NCI-H524 (cell line): ENCODE data around the gene INCA1.
A peak's percentile ranks its signal among the peaks of the same experiment; 100 is the strongest.

Experiments
- DNase-seq, 2 experiments: peaks; one replicate each; lab custom pipeline; 2025; lab: John Stamatoyannopoulos, UW

INCA1 gene

DNA sequence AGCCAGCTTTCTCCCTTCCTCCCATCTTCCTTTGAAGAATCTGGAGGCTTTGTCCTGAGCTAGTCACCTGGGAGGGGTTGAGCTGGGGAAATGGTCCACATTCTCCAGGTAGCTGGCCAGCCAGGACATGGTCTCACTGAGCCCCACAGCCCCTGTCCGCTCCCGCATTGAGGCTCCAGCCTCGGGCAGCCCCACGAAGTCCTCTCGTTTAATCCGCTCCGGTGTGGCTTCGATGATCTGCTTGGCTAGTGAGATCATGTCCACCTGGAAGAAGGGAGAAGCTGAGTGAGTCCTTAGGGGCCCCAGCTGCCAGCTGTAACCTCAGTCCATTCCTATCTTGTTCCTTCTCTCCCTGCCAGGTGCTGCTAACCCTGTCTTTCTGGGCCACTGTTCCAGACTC lies 27.0 kb downstream of the INCA1 start:
- DNase-seq = no peak

DNA sequence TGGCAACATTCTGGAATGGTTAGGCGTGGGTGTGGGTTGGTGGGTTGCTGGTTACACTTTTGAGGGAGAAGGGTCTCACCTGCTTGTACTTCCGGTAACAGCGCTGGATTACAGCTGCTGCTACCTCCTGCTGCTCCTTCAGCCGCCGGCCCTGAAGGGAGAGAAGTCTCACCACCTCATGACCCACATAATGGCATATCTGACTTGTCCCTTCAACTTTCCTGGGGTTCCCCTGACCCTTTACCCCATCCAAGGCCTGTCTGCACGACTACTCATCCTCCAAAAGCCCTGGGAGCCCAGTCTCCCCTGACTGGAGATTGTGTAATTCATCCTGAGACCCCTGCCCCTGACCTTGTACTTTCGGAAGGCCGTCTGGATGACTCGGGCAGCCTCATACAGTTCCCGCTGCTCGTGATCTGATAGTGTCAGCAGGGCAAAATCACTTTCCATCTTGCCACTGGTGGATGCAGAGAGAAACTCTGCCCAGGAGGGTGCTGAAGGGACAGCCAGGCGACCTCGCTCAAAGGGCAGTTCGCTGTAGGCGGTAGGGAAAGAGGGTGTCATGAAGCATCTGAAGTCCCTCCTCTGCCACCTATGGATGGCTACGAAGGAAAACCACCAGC lies 27.7 kb downstream of the INCA1 start:
- DNase-seq = no peak

DNA sequence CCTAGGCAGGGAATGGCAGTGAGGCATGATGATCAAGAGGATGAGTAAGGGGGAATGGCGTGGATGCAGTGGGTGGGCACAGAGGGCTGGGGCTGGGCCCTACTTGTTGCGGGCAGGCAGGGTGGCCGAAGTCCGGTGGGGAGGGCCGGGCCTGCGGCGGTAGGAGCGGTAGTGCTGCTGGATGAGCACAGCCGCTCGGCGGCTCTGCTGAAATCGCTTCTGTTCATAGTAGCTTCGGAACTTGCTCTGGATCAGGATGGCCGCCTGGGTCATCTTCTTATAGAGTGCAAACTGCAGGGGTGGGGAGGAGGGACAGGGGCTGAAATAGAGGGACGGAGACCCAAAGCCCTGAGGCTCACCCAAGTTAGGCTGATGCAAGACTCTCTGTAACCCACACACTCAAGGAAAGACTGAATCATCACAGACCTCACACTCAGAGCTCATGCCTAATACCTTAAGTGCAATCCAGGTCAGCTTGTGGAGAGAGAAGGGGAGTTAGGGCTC lies 28.2 kb downstream of the INCA1 start:
- no peak for DNase-seq

DNA sequence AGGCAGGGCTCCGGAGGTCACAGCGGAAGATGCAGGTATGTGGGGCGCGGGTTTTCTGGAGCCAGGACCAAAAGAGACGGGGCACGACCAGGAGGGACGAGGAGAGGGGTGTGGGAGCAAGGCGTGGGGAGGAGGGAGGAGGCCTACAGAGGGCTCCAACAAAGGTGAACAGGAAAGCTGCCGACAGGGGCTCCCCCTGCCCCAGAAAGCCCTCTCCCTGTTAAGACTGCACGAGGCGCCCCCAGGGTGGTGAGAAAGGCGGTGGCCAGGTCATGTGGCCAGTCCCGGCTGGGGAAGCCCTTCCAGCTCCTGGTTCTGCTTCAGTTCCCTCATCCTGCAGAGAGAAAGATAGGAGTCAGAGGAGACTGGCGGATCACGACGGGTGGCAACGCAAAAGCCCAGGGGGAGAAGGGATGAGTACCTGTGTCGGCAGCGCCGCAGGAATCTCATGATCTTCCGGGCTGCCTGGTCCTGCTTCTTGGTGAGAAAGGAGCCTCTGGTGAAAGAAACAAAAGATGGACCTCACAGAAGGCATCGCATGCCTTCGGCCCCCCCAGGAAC lies 28.8 kb downstream of the INCA1 start:
- no peak for DNase-seq

DNA sequence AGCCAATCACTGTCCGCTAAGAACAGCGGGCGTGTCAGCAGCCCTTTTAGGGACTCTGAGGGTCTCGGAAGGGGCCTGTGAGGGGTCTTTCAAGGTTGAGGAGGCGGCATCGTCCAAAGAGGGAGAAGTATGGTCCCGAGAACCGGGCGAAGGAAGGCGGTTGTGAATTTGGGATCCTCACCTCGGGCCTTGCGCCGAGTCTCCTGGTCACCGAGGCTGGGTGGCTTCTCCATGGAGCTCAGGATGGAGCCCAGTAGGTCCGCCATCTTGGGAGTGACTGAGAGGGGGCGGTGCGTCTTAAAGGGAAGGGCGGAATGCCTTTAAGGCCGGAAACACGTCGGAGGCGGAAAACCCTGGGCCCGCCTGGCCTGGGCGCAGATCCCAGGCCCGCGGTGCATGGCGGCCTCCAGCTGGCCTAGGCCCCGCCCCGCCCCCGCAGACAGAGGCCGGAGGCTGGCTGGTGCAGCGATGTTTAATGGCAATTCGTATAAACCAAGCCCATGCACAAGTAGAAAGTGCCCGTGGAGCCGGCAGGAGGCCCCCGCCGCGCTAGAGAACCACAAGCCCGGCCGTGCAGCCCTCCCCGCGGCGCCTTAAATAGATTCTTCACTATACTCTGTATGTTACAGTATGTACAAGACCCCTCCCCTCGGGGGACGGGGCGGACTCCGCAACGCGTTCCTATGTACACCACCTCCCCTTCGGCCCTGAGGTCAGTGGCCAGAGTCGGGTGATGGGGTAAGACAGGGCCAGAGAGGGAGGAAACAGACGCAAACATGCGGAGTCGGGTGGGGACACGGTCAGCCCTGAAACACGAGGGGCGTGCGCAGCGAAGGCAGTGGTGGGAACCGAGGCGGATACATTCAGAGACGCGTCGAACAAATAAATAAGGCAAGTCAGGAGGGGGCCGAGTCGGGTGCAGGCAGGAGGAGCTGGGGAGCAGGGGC lies 29.5 kb downstream of the INCA1 start, which contains the start of gene SPAG7:
Gene SPAG7 (minus strand): TSS at position 279 of the 947 bp plus-strand sequence. CDS start 13 bp downstream, at position 266.
- DNase-seq = peak; percentile 90 to 91

DNA sequence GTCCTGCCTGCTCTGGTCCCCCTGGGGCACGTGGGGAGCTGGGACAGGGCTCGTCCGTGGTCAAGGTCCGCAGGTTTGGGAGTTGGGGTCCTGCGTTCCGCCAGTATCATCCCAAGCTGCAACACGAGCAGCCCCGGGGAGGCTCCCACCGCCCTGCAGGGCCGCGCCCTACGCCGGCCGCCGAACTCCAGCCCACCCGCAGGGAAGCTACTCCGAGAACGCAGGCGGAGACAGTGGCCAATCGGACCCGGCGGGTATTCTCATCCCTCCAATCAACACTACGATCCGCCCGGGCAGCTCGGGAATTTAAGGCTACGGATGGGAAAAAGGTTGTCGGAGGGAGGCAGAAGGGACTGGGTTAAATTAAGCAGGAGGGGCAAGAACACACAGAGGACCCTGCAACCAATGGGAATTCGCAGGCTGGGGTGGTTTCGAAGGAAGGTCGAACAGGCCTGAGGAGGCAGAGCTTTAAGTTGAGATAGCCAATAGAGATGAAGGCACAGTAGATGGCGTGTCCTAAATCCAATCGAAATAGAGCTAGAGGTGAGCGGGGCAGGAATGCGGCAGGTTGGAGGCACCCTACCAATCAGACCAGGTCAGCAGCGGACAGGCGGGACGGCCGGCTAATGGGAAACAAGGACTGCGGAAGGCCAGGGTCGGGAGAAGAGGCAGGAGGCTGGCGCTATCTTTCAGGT lies 30.3 kb downstream of the INCA1 start:
- DNase-seq = peak; percentile 96 to 99

DNA sequence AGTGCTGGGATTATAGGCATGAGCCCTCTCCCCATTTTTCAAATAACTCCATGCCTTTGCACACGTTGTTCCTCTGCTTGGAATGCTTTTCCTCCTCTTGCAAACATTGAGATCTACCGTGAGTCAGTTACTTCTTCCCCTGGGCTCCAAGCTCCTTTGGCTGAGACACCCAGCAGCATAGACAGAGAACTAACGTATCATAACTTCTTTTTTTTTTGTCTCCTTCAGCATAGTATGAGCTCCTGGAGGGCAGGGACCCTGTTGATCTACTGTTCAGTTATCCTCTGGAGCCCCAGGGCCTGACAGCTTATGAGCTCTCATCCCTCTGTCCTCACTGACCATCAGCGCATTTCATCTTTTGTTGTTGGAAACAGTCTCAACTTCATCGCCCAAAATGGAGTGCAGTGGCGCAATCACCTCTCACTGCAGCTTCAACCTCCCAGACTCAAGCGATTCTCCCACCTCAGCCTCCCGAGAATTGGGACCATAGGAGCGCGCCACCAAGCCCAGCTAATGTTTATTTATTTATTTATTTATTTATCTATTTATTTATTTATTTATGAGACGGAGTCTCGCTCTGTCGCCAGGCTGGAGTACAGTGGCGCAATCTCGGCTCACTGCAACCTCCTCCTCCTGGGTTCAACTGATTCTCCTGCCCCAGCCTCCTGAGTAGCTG lies 31.9 kb downstream of the INCA1 start:
- DNase-seq = no peak

DNA sequence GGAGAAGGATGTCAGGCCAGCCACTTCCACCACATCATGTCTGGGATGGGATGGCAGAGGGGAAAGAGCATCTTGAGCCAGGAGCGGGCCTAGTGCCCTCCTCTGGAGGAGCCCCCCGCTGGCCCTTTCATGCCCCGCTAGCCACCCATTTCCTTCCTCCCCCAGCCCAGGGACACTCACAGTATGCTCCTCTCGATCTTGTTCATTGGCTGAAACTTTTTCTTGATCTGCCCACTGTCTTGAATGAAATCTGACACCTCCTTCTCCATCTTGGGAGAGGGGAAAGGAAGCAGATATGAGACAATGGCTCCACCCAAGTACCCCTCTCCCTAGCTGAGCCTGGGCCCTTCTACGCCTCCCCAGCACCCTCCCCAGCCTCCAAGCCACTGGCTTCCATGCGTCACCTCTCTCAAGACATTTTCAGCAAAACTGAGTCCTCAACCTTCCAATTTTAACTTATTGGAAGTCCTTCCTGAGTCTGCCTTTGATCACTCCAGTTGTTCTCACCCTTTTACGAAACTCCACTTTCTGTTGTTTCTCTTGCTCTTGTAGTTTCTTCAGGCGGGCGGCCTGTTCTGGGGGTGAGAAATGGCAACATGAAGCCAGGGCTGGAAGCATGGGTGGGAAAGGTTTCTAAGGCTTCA lies 36.9 kb downstream of the INCA1 start:
- no peak for DNase-seq

DNA sequence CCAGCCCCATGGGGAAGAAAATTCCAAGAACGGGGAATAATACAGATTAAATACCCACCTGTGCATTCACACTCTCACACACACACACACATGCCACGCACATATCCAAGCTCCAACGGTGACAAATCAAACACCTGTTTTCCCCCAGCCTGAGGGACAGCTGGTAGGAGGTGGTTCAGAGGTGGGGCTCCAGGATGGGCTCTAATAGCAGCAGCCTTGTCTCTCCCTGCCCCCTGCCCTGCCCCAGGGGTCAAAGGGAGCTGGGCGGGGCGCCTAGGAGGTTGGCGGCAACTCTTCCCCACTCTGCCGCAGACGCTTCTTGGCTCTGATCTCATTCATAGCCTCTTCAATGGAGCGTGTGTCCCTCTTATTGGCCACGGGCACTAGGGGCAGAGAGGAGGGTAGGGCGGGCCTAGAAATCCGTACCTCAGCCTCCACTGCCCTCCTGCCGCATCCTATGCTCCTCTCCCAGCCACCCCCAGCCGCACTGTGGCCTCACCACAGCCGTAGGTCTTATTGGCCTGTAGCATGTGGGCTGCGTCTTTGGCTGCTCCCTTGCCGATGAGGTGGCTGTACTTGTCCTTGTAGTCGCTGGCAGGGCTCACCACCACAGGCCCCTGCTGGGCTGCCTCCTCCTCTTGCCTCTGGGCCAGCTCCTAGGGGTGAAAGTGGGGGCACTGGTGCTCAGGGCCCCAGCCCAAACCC lies 37.9 kb downstream of the INCA1 start:
- no peak for DNase-seq

DNA sequence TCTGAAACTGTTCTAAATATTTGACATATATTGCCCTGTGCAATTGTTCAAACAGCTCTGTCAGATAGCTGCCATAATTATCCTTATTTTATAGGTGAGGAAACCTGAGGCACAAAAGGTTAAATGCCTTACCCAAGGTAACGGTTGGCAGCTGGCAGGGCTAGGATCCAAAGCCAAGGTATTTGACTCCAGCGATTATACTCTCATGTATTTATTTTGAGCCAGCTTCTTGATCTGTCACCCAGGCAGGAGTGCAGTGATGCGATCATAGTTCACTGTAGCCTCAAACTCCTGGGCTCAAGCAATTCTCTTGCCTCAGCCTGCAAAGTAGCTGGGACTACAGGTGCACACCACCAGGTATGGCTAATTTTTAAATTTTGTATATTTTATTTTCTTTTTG lies 39.2 kb downstream of the INCA1 start:
- no peak for DNase-seq

DNA sequence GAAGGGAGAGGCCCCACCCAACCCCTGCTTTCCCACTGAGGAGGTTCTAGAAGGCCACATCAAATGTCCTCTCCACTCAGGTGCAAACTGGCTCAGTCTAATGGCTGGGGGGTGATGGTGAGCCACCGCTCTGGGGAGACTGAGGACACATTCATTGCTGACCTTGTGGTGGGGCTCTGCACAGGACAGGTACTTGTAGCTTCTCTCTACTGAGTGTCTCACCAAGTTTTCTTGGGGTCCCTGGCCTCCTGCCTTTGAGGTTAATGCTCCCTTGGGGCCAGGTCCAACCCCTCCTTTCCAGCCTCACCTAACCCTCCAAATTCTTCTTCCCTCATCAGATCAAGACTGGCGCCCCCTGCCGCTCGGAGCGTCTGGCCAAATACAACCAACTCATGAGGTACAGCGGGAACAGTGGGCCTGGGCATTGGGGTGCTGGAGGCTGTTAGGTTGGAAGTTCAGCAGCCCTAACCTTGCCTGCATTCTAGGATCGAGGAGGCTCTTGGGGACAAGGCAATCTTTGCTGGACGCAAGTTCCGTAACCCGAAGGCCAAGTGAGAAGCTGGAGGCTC lies 40.7 kb downstream of the INCA1 start:
- no peak for DNase-seq

DNA sequence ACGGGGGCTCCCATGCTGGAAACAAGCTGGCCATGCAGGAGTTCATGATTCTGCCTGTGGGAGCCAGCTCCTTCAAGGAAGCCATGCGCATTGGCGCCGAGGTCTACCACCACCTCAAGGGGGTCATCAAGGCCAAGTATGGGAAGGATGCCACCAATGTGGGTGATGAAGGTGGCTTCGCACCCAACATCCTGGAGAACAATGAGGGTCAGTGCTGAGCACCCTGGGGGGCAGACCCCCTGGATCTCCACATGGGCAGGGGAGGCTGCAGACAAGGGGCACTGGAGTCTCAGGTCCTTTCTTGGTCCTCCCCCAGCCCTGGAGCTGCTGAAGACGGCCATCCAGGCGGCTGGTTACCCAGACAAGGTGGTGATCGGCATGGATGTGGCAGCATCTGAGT lies 42.2 kb downstream of the INCA1 start:
- no peak for DNase-seq

DNA sequence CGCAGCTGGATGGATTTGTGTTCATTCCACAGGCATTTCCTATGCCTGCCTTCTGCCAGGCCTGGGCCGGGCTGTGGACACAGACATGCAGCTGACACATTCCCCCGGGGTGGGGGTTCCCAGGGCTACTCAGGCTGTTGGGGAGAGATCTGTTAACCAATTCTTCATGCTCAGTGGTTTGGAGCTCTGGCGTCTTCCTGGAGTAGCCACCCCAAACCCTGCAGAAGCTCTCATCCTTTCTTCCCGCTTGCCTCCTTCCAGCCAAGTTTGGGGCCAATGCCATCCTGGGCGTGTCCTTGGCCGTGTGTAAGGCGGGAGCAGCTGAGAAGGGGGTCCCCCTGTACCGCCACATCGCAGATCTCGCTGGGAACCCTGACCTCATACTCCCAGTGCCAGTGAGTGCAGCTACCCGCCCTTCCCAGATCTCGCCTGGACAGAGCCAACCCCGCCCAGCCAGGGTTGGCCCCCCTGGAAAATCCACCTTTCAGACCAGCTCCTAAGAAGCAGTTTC lies 43.8 kb downstream of the INCA1 start:
- DNase-seq = no peak

DNA sequence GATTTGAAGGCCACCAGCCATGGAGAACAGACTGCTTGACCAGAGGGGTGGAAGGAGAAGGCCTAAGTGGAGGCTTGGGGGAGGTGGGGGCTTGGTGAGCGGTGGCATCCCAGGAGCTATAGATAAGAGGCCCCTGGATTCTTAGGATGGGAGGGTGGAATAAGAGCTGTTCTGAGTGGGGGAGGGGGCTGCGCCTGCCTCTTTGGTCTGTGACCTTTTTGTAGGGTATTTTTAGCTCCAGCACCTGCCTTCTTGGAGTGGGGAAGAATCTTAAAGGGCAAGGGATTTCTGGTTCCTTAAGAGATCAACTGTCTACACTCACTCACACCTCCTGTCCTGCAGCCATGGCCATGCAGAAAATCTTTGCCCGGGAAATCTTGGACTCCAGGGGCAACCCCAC lies 45.8 kb downstream of the INCA1 start:
- DNase-seq = no peak

DNA sequence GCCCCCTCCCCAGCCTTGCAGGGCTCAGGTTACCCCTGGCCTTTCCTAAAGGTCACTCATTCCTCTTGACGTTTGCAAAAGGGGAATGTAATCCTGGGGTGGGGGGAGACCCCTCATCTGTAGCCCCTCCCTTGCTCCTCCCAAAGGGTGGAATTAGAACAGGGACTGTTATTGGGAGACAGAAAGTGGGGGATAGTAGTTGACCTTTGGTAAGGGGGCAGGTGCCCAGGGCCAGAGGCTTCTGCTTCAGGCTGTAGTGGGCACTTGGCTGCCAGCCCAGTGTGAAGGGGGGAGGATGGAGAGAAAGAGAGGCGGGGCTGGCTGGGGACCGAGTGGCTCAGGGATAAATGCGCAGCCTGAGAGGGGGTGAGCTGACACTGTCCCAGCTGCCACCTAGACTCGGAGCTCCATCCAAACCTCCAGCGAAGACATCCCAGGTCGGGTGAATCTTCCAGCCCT lies 46.5 kb downstream of the INCA1 start, which contains the start of gene ENO3:
Gene ENO3 (plus strand): TSS at position 374 of the 459 bp plus-strand sequence. CDS start 711 bp downstream, outside the sequence.
- peak; percentile 61 to 80 for DNase-seq

DNA sequence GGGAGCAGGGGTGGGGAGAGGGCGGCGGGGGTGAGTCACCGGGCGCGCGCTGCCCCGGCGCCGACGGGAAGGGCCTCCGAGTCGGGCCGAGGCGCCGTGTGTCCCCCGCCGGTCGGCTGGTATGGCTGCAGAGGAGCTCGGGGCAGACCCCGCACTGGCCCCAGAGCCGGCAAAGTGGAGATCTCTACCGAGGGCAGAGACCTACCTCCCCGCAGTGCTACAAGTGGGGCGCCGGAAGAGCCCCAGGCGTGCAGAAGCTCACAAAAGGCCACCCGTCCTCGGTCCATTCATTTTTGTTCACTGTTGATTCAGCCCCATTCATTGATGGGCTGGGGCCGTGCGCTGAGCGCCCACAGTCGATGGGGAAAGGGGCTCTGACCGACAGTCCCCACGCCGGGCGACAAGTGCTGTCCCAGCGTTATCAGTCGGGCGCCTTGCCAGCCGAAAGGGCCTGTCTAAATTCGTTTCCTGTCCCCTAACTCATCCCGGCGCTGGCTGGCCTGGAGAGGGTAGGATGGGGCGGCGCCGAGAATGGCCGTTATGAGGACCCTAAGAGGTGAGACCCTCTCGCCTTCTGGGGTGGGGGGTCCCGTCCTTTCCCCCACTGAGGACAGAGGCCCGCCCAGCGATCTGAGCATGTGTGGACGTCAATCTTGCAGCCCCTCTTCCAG lies 47.1 kb downstream of the INCA1 start:
- peak in 1 of 2 experiments; percentile 36 for DNase-seq

DNA sequence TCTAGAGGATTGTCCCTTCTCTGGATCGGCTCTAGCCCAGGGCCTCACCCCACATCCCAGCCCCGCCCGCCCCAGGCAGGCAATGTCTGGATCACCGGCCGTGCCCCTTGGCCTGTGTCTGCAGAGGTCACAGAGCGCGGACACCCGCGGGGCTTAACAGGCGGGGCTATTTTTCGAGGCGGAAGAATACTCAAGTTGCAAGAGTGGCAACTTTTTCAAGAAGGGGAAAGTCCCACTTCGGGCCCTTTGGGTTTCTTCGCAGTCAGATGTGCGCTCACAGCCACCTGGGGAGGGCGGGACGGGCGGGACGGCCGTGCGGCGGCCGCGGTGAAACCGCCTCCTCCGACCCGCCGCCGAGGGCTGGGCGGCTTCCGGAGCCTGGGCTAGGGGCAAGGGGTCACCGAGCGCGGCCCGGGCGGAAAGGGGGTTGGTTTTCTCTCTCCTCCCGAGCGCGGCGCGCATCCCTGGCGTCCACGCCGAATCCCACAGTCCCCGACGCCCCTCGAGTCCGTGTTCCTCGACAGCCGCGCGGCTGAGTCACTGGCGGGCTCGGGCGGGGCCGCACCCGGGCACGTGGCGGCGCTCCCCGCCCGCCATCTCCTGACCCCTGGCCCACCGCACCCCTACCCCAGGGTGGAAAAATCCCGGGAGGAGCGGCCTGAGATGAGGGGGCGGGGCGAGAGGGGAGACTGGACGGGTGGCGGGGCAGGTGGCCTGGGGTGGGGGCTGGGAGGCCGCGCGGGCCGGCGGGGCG lies 47.8 kb downstream of the INCA1 start:
- peak; percentile 63 to 68 for DNase-seq

DNA sequence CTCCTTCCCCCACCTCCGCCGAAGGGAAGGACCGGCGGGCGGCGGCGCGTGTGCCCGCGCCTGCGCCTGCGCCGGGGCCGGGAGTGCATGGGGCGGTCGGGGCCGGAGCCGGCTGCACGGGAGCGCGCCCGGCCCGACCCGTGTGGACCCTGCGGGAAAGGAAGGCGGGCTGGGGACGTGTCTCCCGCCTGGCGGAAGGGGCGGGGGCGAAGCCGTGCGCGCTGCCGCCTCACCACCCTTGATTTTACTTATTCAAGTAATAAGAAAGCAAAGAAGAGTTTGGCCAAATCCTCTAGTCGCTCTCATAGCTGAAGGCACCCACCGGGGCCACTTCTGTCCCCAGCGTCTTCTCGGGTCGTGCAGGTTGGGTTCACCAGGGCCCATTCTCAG lies 48.4 kb downstream of the INCA1 start:
- DNase-seq = peak; percentile 60 to 82
